HG03060 (cell line): ENCODE data around the gene CMKLR1.

ENCODE experiments used
- ATAC-seq: cut with Tn5 transposase; IDR thresholded peaks from one replicate; pipeline ENCODE4 v1.9.1; 2021; ENCODE audit warnings: low read depth, moderate number of reproducible peaks; ENCODE audit not compliant: unreplicated experiment

The CMKLR1 gene

DNA sequence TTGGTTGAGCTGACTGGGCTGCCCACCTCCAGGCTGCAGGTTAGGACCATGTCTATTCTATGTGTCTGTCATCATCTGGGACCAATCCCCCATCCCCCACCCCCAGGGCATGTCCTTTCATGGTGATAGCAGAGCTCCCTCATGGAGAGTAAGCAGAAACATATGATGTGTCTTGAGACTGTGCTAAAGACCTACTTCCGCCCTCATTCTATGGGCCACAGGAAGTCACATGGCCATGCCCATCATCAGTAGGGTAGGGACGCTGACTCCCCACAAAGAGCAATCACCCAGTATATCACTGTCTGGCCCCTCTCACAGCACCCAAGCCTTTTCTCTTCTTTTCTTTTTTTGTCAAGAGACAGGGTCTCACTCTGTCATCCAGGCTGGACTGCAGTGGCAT lies 99.7 kb downstream of the CMKLR1 start:
- no peak for ATAC-seq

DNA sequence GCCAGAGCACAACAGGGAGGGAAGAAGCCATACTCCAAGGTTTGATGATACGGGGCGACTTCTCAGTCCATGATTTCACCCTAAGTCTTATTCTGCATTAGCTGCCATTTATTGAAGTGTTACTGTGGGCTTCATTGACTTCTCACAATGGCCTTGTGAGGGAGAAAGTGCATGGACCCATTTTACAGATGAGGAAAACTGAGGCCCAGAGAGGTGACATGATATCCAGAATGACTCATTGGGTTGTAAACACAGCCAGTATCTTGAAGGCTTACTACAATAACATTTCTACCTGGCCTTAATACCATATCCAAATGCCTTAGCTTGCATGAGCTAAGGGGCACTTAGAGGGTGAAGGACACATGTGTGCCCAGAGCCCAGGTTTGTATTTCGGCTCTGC lies 100.6 kb downstream of the CMKLR1 start:
- no peak for ATAC-seq
